KMS-11 (cell line): ENCODE results near the gene KDM6B.

Experiments
- H2AFZ ChIP-seq: fragments of 200-600 bp; sonication (generic); 2 replicates; pipeline ENCODE4 v1.6.1; 2016; ENCODE audit warnings: antibody characterized with exemption, mixed run types, low read depth
- H3K27ac ChIP-seq: fragments of 200-600 bp; sonication (generic); 2 replicates; pipeline ENCODE4 v1.6.1; 2016; ENCODE audit warnings: mild to moderate bottlenecking, mixed run types
- H3K27me3 ChIP-seq: fragments of 200-600 bp; sonication (generic); 2 replicates; pipeline ENCODE4 v1.6.1; 2017; ENCODE audit warnings: mild to moderate bottlenecking, low read depth, mixed run types, moderate library complexity; ENCODE audit not compliant: insufficient read depth
- H3K36me3 ChIP-seq: fragments of 200-600 bp; sonication (generic); 2 replicates; pipeline ENCODE4 v1.6.1; 2017; ENCODE audit warnings: mild to moderate bottlenecking, mixed run types; ENCODE audit not compliant: insufficient read depth
- H3K4me1 ChIP-seq: fragments of 200-600 bp; sonication (generic); 2 replicates; pipeline ENCODE4 v1.6.1; 2016; ENCODE audit warnings: mild to moderate bottlenecking, low read depth, mixed run types; ENCODE audit not compliant: poor library complexity, severe bottlenecking
- H3K4me2 ChIP-seq: fragments of 200-600 bp; sonication (generic); 2 replicates; pipeline ENCODE4 v1.7.0; 2016; ENCODE audit warnings: mild to moderate bottlenecking, mixed run types
- H3K4me3 ChIP-seq: fragments of 200-600 bp; sonication (generic); IDR thresholded peaks from 2 replicates; pipeline ENCODE4 v1.6.1; 2017; ENCODE audit warnings: low read depth, low read length, mixed read lengths; ENCODE audit not compliant: insufficient read depth
- H3K79me2 ChIP-seq: fragments of 200-600 bp; sonication (generic); 2 replicates; pipeline ENCODE4 v1.6.1; 2016; ENCODE audit warnings: low read depth, mixed run types; ENCODE audit not compliant: insufficient read depth
- H3K9ac ChIP-seq: fragments of 200-600 bp; sonication (generic); 2 replicates; pipeline ENCODE4 v1.6.1; 2016; ENCODE audit warnings: mild to moderate bottlenecking, mixed run types
- H4K20me1 ChIP-seq: fragments of 200-600 bp; sonication (generic); 2 replicates; pipeline ENCODE4 v1.6.1; 2016; ENCODE audit warnings: mild to moderate bottlenecking, mixed run types; ENCODE audit not compliant: insufficient read depth
- CTCF ChIP-seq: fragments of 200-600 bp; sonication (generic); conservative IDR thresholded peaks from 2 replicates; pipeline ENCODE4 v1.6.1; 2017; ENCODE audit warnings: low read depth, mild to moderate bottlenecking, antibody characterized with exemption, low read length, moderate library complexity, mixed read lengths

KDM6B gene

GRCh38 chr17:7875804-7876370 is 41.9 kb downstream of the KDM6B start:
- H3K4me3 ChIP-seq = no peak overlapping the region
- H2AFZ ChIP-seq = no peak overlapping the region
- no peaks in the 10 kb centered on the region for H4K20me1 ChIP-seq
- no peak overlapping the region for H3K27ac ChIP-seq
- no peaks in the 10 kb centered on the region for H3K36me3 ChIP-seq
- H3K9ac ChIP-seq = no peak overlapping the region
- H3K4me1 ChIP-seq = no peaks in the 10 kb centered on the region
- no peaks in the 10 kb centered on the region for H3K27me3 ChIP-seq
- no peak for TF ChIP-seq CTCF
- H3K79me2 ChIP-seq = no peaks in the 10 kb centered on the region
- H3K4me2 ChIP-seq = no peak overlapping the region

- no peak for TF ChIP-seq CTCF
- H3K36me3 ChIP-seq = no peaks in the 10 kb centered on the region
- H3K79me2 ChIP-seq = no peaks in the 10 kb centered on the region
- no peak overlapping the region for H3K4me2 ChIP-seq
- H3K9ac ChIP-seq = no peak overlapping the region
- H3K4me1 ChIP-seq = no peaks in the 10 kb centered on the region
- no peaks in the 10 kb centered on the region for H4K20me1 ChIP-seq
- H3K4me3 ChIP-seq = no peak overlapping the region
- no peak overlapping the region for H3K27ac ChIP-seq
- no peak overlapping the region for H2AFZ ChIP-seq
- no peaks in the 10 kb centered on the region for H3K27me3 ChIP-seq
Observed at GRCh38 chr17:7878234-7878633, 44.2 kb downstream of the KDM6B start.

- H3K36me3 ChIP-seq = no peaks in the 10 kb centered on the region
- no peaks in the 10 kb centered on the region for H3K27me3 ChIP-seq
- no peak overlapping the region for H3K4me3 ChIP-seq
- H3K4me1 ChIP-seq = no peaks in the 10 kb centered on the region
- TF ChIP-seq CTCF = no peak
- no peaks in the 10 kb centered on the region for H4K20me1 ChIP-seq
- no peaks in the 10 kb centered on the region for H3K79me2 ChIP-seq
- H3K4me2 ChIP-seq = no peak overlapping the region
- no peak overlapping the region for H2AFZ ChIP-seq
- no peak overlapping the region for H3K9ac ChIP-seq
- no peak overlapping the region for H3K27ac ChIP-seq
Observed at GRCh38 chr17:7880076-7880868, 46.3 kb downstream of the KDM6B start.

- Histone ChIP-seq H4K20me1 (no peaks in the 10 kb centered on the region), H3K27ac (no peak overlapping the region), H3K9ac (no peak overlapping the region), H3K4me2 (no peak overlapping the region), H3K36me3 (no peaks in the 10 kb centered on the region), H3K27me3 (no peaks in the 10 kb centered on the region), H3K4me1 (no peaks in the 10 kb centered on the region), H3K79me2 (no peaks in the 10 kb centered on the region), H3K4me3 (no peak overlapping the region), H2AFZ (no peak overlapping the region)
- TF ChIP-seq CTCF = no peak
Observed at GRCh38 chr17:7881276-7882054, 47.4 kb downstream of the KDM6B start.
